Stimulated activated CD8-positive, alpha-beta memory T cell treated with anti-CD3 and anti-CD28 coated beads, Interleukin-12 subunit alpha, Interleukin-12 subunit beta, amount 100 ng/mL, for 1 hour (primary cell): ENCODE measurements around the gene COX10.
"Not testable (repeated sequence)": the region's sequence is repeated elsewhere in the genome, so short reads cannot be mapped to it uniquely, and the experiment has no call there.

Experiments used
- DNase-seq: peaks from one replicate; pipeline ENCODE4 v3.0.0-alpha.2; 2020; ENCODE audit warnings: low read depth

Gene COX10

GRCh38 chr17:14123619-14124278 lies 54.4 kb downstream of the COX10 start:
- no peak for DNase-seq

- no peak for DNase-seq
Measured at GRCh38 chr17:14124854-14125253, 55.5 kb downstream of the COX10 start.

GRCh38 chr17:14125518-14126137 lies 56.3 kb downstream of the COX10 start:
- DNase-seq: no peak

GRCh38 chr17:14133104-14133503 lies 63.8 kb downstream of the COX10 start:
- DNase-seq: no peak

GRCh38 chr17:14134456-14134855 lies 65.2 kb downstream of the COX10 start:
- DNase-seq: no peak

- DNase-seq: no peak
Measured at GRCh38 chr17:14135906-14136590, 66.7 kb downstream of the COX10 start.

GRCh38 chr17:14138649-14139048 lies 69.3 kb downstream of the COX10 start:
- no peak for DNase-seq

GRCh38 chr17:14143688-14144087 lies 74.4 kb downstream of the COX10 start:
- no peak for DNase-seq

GRCh38 chr17:14144508-14144907 lies 75.2 kb downstream of the COX10 start:
- no peak for DNase-seq

GRCh38 chr17:14149751-14150150 lies 80.4 kb downstream of the COX10 start:
- DNase-seq: no peak

- no peak for DNase-seq
Measured at GRCh38 chr17:14150619-14151018, 81.3 kb downstream of the COX10 start.

GRCh38 chr17:14152721-14153120 lies 83.4 kb downstream of the COX10 start:
- no peak for DNase-seq

- no peak for DNase-seq
Measured at GRCh38 chr17:14153374-14153773, 84.1 kb downstream of the COX10 start.

- no peak for DNase-seq
Measured at GRCh38 chr17:14156689-14157088, 87.4 kb downstream of the COX10 start.

- DNase-seq: no peak
Measured at GRCh38 chr17:14157822-14158221, 88.5 kb downstream of the COX10 start.

- no peak for DNase-seq
Measured at GRCh38 chr17:14158707-14159106, 89.4 kb downstream of the COX10 start.

- no peak for DNase-seq
Measured at GRCh38 chr17:14161419-14161818, 92.1 kb downstream of the COX10 start.

GRCh38 chr17:14165616-14166015 lies 96.3 kb downstream of the COX10 start:
- no peak for DNase-seq

GRCh38 chr17:14167831-14168230 lies 98.5 kb downstream of the COX10 start:
- DNase-seq: not testable (repeated sequence)

GRCh38 chr17:14168582-14168981 lies 99.3 kb downstream of the COX10 start:
- no peak for DNase-seq

- DNase-seq: no peak
Measured at GRCh38 chr17:14169287-14169686, 100.0 kb downstream of the COX10 start.

GRCh38 chr17:14169901-14170300 lies 100.6 kb downstream of the COX10 start:
- DNase-seq: no peak

GRCh38 chr17:14176989-14177388 lies 107.7 kb downstream of the COX10 start:
- not testable (repeated sequence) for DNase-seq
